GM10847 (cell line): ENCODE measurements around the gene PLEKHG2.

Source experiments
- POLR2A ChIP-seq: IDR thresholded peaks from 2 replicates; pipeline ENCODE4 v1.6.1; 2011; ENCODE audit not compliant: insufficient read length; ENCODE audit errors: extremely low read depth

The PLEKHG2 gene

DNA sequence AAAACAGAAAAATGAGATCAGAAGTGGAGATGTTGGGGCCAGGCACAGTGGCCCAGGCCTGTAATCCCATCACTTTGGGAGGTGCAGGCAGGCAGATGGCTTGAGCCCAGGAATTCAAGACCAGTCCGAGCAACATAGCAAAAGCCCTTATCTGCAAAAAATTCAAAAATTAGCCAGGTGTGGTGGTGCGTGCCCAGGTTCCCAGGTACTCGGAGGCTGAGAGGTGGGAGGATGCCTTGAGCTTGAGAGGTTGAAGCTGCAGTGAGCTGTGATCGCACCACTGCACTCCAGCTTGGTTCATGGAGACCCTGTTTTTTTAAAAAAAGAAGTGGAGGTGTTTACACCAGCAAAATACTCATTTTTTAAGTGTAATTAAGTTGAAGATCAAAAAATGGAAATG is 12.4 kb upstream of the PLEKHG2 start:
- no peak for TF ChIP-seq POLR2A

DNA sequence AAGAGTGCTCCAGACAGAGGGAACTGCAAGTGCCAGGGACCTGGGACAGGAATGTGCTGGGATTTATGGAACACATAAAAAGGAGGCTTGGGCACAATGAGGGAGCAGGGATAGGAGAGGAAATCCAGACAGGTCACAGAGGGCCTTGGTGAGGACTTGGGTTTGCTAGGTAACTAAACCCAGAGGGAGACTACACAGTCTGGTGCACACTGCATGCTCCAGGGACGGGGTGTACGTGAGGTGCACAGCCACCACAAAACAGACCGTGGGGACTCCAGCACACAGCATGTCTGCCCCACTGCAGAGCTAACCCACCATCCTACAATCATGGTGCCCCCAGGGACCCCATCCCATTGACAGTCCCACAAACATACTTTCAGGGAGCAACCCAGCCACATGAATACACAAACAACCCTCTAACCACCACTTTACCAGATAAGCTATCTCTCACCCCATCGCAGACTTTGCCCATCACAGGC is 11.4 kb upstream of the PLEKHG2 start:
- no peak for TF ChIP-seq POLR2A

DNA sequence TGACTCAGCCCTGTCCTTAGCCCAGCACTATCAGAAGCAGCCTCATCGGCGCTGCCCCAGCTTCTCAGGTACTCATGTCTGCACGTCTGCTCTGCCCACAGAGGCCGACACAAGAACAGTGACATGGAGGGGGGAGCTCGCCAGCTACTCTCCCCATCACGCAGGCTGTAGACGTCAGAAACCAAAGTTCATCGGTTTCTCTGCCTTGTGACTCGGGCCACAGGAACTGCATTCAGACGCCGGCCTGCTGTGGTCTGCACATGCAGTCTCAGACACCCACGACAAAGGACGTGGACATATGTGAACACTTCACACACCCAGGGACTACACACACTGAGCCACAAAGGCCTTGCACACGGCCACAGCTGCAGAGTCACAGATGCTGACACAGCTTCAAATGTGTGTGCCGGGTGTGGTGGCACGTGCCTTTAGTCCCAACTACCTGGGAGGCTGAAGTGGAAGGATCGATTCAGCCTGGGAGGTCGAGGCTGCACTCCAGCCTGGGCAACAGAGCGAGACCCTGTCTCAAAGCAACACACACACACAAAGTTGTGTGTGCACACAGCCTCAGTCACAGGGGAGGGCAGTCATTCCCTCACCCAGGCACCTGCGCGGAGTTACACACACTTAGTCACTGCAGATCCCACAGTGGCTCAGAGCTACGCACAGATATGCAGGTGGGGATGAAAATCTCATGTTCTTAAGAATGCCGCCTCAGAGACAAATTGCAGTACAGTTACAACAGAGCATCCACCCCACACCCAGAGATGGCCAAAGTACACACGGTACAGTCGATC is 10.7 kb upstream of the PLEKHG2 start:
- peak; percentile 31 for TF ChIP-seq POLR2A

DNA sequence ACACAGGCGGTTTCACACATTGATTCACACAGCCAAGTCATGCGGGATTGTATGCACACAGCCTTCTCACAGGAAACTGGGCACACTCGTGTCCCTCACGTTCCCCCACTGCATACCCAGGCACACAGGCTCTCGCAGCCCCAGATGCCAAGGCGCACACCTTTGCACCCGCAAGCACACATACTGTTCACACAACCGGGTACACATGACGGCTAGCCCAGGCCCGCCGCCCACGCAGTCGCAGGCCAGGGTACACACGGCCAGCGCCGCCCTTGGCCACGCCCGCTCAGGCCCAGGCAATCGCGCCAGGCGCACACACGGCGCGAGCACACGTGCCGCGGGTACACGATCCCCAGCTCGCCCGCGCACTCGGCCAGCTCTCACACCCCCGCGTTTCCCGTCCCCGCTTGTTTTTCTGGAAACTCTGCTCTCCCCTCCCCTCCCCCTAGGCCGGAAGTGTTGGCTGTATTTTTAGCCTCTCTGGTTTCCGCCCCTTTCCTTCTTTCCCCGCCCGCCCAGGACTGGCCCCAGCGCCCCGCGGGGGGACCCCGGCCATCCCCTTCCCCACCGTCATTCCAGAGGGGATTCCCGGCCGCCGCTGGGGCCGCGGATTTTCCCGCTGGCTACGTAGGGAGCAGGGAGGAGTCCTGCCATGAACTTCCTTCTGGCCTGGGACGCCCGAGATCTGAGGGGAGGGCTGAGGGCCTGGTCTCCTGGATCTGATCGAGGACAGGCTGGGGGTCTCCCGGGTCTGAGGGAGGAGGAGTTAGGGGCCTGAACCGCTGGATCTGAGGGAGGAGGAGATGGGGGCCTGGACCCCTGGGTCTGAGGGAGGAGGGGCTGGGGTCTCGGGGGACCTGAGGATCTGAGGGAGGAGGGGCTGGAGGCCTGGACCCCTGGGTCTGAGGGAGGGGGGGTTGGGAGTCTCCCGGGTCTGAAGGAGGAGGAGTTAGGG is 9.8 kb upstream of the PLEKHG2 start:
- peak; percentile 23 for TF ChIP-seq POLR2A

DNA sequence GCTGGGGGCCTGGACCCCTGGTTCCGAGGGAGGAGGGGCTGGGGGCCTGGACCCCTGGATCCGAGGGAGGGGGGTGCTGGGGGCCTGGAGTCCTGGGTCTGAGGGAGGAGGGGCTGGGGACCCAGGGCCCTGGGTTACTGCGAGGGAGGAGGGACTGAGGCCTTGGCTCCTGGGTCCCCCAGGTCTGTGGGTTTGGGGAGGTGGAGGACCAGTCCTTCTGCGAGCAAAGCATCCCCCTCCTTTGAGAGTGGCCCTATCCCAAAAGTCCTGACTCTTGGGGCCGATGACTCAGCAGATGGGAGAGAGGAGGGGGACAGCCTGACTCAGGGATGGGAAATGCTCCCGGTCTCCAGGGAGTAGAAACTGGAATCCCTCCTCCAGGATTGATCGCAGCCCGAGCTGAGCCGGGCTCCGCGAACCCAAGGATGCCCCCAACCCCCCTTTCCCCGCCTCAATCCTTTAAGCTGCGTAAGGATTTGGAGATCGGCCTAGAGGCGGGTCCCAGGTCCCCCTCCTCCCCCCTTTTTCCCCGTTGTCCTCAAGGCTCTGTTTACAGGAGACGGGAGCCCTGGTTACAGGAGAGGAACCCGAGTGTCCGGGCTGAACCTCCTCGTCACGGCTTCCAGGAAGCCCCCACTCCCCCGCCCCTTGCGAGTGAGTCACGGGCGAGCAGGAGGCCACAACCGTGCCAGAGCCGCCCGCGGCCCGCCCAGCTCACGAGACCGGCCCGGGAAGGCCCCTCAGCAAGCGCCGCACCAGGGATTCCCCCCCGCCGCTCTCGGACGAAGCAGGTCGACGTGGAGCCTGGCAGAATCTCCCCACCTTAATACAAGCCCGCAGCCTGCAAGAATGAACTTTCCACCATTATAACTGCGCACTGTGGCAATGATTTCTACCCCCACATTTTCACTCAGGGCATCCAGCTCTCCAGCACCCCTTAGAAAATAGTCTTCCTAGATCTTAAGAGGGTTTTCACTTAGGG is 8.8 kb upstream of the PLEKHG2 start:
- TF ChIP-seq POLR2A, result peak; percentile 26

DNA sequence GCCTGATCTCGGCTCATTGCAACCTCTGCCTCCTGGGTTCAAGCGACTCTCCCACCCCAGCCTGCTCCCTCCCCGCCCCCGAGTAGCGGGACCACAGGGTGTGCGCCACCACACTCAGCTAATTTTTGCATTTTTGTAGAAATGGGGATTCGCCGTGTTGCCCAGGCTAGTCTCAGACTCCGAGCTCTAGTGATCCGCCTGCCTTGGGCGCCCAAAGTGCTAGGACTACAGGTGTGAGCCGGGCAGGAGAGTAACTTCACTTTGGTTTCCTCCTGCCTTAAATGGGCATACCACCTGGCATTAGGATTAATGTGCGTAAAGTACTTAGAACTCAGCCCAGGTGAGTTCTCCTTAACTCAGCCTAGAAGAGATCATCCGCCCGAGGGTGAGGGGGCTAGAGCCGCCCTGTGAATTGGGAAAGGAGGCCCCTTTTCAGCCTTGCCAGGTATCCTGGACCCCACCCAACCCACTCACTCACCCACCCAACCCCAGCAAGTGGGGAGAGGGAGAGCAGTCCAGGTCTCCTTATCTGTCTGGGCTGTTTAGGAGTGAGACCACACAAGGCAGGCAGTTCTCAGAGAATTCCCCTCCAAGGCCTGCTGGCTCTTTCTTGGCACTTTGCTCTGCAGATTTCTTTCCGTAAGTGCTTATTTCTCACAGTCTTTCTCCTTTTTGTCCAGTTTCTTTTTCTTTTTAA is 7.1 kb upstream of the PLEKHG2 start:
- TF ChIP-seq POLR2A, result no peak

DNA sequence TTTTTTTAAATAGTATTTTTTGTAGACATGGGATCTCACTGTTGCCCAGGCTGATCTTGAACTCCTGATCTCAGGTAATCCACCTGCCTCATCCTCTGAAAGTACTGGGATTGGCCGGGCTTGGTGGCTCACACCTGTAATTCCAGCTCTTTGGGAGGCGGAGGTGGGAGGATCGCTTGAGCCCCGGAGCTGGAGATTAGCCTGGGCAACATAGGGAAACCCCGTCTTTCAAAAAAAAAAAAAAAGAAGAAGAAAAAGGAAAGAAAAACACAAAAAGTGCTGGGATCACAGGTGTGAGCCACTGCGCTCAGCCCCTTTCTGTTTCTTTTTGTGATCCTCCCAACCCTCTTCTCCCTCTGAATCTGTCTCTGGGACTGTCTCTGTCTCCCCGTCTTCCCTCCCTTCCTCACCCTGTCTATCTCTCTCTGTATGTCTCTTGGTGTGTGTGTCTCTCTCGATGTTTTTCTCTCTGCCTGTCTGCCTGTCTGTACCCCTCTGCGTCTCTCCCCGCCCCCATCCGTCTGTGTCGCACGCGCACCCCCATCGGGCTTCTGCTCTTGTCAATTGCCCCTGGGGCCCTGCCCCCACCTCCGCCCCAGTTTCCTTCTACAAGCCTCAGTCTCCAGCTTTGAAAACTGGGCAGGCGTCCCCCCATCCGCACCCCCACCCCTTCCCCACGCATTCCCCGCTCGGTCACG is 6.4 kb upstream of the PLEKHG2 start:
- no peak for TF ChIP-seq POLR2A

DNA sequence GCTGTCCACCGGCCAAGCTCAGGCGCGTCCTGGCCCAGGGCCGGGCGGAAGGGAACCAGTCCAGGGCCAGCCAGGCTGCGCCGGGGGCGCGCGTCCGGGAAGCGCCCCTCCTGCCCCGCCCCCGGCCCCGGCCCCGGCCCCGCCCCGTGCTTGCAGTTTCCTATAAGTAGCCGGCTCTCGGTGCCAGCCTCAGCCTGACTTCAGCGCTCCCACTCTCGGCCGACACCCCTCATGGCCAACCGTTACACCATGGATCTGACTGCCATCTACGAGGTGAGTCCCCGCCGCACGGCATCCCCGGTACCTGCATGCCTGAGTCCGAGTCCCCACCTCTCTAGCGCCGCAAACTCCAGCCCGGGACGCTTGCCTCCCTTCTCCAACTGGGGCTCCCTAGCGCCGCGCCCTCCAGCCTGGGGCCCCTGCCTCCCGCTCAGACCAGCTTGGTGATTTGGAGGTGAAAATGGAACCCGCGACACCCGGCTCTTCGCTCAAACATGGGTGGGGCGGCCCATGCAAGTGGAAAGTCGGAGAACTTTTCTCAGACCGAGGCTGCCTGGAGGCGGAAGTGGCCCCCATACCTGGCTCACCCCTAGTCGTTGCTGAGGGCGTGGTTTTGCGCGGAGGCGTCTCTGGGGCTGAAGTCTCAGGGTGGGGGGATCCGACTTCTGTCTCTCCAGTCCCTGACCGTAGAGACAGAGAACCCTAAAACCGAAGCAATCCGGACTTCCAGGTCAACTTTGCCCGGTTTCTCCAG is 5.6 kb upstream of the PLEKHG2 start, which contains the start of gene ZFP36:
TSS of gene ZFP36 (plus strand) at position 192 of the 754 bp plus-strand sequence. CDS start at position 250, 58 bp downstream.
- TF ChIP-seq POLR2A, result peak; percentile 100

DNA sequence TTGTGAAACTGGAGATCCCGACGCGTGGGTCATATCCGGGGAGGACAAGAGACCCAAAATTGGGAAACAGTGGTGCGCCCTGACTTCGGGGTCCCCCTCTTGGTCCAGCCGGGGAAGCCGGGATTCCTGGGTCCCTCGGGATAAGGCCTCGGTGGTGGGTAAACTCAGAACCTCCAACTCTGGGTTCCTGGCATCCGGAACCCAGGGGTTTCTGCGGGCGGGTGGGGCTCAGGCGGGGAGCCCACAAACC is 5.1 kb upstream of the PLEKHG2 start:
- TF ChIP-seq POLR2A, result no peak

DNA sequence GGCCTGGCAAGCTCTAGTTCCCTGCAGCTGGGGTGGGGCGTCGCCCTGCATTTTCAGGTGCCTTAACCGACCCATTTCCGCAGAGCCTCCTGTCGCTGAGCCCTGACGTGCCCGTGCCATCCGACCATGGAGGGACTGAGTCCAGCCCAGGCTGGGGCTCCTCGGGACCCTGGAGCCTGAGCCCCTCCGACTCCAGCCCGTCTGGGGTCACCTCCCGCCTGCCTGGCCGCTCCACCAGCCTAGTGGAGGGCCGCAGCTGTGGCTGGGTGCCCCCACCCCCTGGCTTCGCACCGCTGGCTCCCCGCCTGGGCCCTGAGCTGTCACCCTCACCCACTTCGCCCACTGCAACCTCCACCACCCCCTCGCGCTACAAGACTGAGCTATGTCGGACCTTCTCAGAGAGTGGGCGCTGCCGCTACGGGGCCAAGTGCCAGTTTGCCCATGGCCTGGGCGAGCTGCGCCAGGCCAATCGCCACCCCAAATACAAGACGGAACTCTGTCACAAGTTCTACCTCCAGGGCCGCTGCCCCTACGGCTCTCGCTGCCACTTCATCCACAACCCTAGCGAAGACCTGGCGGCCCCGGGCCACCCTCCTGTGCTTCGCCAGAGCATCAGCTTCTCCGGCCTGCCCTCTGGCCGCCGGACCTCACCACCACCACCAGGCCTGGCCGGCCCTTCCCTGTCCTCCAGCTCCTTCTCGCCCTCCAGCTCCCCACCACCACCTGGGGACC is 4.6 kb upstream of the PLEKHG2 start:
- TF ChIP-seq POLR2A, result no peak

DNA sequence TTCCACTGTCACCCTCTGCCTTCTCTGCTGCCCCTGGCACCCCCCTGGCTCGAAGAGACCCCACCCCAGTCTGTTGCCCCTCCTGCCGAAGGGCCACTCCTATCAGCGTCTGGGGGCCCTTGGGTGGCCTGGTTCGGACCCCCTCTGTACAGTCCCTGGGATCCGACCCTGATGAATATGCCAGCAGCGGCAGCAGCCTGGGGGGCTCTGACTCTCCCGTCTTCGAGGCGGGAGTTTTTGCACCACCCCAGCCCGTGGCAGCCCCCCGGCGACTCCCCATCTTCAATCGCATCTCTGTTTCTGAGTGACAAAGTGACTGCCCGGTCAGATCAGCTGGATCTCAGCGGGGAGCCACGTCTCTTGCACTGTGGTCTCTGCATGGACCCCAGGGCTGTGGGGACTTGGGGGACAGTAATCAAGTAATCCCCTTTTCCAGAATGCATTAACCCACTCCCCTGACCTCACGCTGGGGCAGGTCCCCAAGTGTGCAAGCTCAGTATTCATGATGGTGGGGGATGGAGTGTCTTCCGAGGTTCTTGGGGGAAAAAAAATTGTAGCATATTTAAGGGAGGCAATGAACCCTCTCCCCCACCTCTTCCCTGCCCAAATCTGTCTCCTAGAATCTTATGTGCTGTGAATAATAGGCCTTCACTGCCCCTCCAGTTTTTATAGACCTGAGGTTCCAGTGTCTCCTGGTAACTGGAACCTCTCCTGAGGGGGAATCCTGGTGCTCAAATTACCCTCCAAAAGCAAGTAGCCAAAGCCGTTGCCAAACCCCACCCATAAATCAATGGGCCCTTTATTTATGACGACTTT is 3.9 kb upstream of the PLEKHG2 start:
- TF ChIP-seq POLR2A, result no peak
